HG02798 (cell line): ENCODE data around the gene HOXA3.

ENCODE experiments used
- ATAC-seq: cut with Tn5 transposase; IDR thresholded peaks from one replicate; pipeline ENCODE4 v1.9.1; 2021; ENCODE audit warnings: mild to moderate bottlenecking; ENCODE audit not compliant: unreplicated experiment, poor library complexity

HOXA3 gene

DNA sequence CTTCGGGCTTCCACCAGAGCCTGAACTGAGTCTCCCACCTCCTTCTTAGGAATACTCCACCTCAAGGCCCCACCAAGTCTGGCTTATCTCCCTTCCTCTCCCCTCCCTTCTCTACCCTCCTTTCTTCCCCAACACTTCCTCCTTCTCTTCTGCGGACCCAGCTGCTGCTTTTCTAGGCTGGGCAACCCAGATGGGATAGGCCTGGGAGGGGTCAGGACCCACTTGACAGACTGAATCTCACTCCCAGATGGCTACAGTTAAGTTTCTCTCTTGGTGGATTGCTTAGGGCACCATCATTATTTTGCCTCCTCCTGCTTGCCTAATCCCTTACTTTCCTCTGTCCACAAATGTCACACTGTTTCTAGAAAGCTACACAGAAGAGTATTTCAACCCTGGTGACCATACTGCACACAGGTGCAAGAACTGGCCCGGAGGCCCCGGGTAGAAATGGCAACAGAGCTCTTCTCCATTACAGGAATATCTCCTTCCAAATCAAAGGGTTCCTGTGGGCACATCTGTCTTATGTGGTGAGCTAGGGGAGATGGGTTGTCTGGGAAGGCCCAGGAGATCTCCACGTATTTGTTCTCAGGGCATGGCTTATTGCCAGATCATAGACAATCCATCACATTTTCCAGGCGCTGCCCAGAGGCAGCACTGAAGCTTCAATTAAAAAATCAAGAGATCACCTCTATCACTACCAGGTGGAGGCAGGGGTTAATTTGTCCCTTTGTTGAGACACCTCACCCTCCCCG, 37.8 kb upstream of the HOXA3 start:
- ATAC-seq: no peak

- ATAC-seq: no peak
Measured at GRCh38 chr7:27189295-27189996, 37.1 kb upstream of the HOXA3 start.

DNA sequence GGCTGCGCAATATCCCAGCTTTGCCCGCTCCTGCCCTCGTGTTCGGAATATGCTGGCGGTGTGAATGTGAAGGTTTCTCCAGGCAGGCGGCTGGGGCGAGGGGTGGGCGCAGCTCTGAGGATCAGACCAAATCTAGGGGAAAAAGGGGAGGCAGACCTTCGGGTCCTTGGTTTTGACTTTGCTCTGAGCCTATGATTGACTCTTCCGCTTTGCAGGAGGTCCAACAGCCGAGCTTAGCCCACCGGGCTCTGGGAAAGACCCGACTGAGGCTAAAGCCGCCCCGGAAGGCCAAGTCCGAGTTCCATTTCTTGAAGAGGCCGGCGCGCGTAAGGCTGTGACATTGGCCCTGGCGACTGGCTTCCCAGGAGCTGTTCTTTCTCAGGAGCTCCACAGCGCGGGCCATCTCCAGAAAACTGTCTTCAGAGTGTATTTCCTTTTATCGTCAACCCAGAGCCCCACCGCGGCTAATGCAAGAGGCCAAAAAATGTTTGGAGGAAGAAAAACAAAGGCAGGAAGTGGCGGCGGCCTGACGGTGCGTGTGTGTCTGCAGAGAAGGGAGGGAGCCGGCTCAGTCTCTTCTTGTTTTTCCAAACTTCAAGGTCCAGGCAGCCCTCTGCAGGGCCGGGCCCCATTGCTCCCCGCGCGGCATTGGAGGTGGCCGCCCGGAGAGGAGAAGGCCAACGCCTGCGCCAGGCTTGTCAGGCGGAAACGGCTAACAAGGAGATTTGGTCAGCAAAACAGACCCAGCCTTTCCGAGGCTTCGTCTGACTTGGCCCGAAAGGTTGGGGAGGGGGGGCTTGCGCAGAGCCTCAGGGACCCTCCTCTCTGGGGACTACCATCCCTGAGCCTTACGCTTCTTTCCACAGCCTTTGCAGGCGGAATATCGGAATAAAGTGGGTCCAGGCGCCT, 36.3 kb upstream of the HOXA3 start:
- no peak for ATAC-seq

GRCh38 chr7:27187475-27188385, 35.3 kb upstream of the HOXA3 start:
- no peak for ATAC-seq

DNA sequence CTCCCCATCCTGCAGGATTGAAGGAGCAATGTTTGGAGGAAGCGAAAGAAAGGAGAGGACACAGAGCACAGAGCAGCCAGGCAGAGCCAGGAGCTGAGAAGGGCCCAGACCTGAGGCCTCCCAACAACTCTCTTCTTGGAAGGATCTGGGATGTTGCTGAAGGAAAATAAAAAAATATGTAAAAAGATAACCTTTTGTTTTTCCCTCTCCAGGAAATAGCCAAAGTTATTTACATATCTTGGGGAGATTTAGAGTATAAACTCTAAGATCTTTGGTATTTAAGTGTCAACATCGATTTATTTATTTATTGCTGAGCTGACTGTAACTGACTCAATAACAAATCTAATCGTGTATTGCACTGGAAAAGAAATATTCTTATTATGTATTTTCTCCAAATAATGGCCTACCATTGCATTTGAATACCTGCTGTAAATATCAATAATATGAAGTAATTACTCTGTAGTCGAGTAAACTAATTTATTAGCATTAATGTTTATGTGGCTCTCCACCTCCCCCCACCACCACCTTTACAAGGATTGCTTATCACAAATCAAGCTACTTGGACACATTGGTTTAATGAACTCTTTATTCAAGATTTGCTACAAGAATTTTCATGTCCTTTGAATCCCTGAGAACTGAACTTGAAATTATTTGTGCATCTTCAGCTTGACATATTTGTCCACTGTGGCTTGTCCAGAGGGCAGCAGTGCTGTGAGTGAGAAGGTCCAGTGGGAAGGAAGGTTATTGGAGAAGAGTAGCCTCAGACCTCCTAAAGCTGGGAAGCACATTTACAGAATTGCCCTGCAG, 34.5 kb upstream of the HOXA3 start:
- no peak for ATAC-seq

GRCh38 chr7:27185854-27186667, 33.7 kb upstream of the HOXA3 start:
- ATAC-seq: no peak

GRCh38 chr7:27185013-27185853, 32.9 kb upstream of the HOXA3 start, which contains the start of gene HOXA11:
Gene HOXA11 (minus strand): TSS chr7:27185232. CDS start chr7:27185144, 88 bp downstream.
- ATAC-seq: no peak

DNA sequence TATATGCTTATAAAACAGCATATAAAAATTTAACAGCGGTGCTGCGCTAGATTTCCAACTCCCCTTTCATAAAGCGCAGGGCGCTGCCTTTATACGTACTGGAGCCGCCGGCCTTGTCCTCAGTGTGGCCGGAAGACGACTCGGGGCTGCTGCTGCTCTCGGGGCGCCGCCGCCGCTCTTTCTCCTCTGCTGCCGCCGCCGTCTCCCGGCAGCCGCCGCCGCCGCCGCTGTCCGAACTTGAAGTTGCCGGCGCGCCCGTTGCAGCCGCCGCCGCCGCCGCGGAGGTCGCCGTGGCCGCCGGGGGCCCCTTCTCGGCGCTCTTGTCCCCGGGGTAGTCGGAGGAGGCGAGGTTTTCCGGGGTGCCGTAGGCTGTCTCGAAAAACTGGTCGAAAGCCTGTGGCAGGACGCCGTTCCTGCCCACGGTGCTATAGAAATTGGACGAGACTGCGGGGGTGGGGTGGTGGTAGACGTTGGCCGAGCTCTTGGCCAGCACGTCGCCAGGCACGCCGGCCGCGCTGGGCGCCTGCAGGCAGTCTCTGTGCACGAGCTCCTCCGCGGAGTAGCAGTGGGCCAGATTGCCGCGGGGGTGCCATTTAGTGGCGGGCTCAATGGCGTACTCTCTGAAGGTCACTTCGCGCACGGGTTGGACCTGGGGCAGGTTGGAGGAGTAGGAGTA, 32.1 kb upstream of the HOXA3 start:
- ATAC-seq: no peak

DNA sequence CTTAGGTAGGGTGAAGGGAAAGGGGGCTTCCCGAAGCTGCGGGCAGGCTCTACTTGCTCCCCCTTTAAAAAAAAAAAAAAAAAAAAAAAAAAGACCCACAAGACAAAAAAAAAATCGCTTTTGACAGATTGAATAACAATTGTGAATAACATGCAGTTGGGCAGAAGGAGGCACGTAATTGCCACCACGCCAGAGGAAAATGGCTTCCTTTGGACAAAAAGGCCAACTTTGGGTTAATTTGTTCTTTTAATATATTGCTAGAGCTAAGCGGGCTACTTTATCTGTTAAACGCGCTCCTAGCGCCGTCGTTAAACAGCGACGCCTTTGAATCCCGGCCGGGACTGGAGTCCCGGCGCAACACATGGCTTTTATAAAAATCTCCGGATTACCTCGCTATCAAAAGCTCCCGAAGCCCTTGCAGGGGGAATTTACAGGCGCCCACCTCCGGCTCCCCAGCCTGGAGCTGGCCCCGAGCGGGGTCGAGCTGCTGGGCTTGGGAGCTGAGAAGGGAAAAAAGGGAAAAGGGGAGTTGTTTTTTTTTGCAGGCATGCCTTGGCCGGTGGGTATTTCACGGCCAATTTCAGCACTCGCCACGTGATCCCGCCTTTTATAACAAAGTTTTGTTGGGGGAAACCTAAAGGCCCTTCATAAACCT, 31.4 kb upstream of the HOXA3 start:
- no peak for ATAC-seq

- ATAC-seq: no peak
Measured at GRCh38 chr7:27182861-27183681, 30.7 kb upstream of the HOXA3 start.

DNA sequence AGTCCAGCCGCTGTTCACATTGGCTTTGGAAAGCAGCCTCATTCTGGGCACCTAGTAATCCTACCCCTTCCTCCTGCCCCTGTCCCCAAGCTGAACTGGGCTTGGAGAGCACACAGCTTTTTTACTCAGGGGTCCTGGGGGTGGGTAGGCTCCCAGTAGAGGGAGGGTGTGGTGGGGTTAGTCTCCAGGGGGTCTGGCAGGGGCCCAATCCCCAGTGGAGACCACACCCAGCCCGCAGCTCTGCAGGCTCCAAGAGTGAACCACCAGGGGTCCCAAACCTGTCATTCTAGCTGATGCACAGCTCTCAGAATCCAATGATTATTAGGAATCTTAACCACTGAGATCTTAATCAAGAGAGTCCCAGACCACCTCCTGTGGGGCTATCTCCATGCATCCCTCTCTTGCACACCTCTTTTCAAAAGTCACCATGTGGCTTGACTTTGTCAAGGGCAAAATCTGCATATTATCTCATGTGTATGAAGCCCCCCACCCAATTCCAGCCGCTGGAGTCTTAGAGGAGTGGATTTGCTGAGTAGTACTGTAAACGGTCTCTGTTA, 30.0 kb upstream of the HOXA3 start:
- no peak for ATAC-seq

DNA sequence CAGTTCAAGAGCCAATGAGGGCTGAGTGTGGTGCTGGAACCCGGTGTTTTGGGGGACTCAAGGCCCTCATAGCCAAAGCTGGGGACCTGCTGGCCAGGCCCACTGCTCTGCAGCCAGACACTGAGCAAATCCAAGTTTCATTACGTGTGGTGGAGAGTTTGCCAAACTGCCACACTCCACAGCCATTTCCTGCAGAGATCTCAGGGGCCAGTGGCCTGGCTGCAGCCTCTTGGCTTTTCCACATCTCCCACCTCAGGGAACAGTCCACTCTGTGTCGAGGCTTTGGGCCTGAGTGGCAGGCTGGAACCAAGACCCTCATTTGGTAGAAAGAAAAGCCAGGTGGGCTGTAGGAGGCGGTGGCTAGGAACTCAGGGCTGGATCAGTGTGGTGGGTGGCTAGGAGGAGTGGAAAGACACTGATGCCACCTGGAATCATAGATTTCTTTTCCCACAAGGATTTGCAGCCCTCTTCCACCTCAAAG, 29.5 kb upstream of the HOXA3 start:
- ATAC-seq: no peak

GRCh38 chr7:27180431-27181420, 28.3 kb upstream of the HOXA3 start:
- no peak for ATAC-seq
